ENCODE results near the gene TPSD1. TPM values are rescaled to one million over a fixed set of nuclear protein-coding genes. Genes with fewer than 3 reads are reported as not detected.

TPSD1 gene
- total RNA-seq, 1 experiment from 2014 or later = not detected

- Histone ChIP-seq H2AFZ (ENCODE audit: low read length) (no peak overlapping the region), H3K9ac (ENCODE audit: extremely low read depth, insufficient read length, low read length) (no peak overlapping the region), H3K27me3 (ENCODE audit: insufficient read depth, low read length) (no peaks in the 10 kb centered on the region), H3T11ph (ENCODE audit: low read length) (no peak overlapping the region), H2BK120ac (ENCODE audit: low read depth, low read length, poor library complexity, severe bottlenecking) (no peak overlapping the region), H3K4me2 (ENCODE audit: insufficient read depth, insufficient read length, low read length) (no peak overlapping the region), H2BK20ac (ENCODE audit: low read depth, low read length, poor library complexity, severe bottlenecking) (no peak overlapping the region), H3K23me2 (ENCODE audit: insufficient read length, low read depth, low read length, poor library complexity, severe bottlenecking) (peaks cover 13% of the 10 kb centered on the region), H3K4ac (ENCODE audit: low read depth, low read length) (no peak overlapping the region), H3K56ac (ENCODE audit: insufficient read length, low read depth, low read length) (no peak overlapping the region), H3K14ac (ENCODE audit: insufficient read depth, low read length) (no peak overlapping the region), H3K27ac (ENCODE audit: insufficient read length, low read depth, low read length) (no peak overlapping the region), H2BK15ac (ENCODE audit: low read depth, low read length) (no peak overlapping the region), H2AK5ac (ENCODE audit: insufficient read length, low read length) (no peak overlapping the region), H2BK12ac (ENCODE audit: insufficient read length, low read depth, low read length) (no peak overlapping the region), H4K8ac (replicated peaks; ENCODE audit: insufficient read length, low read depth, low read length) (no peak overlapping the region), H4K91ac (ENCODE audit: insufficient read length, low read depth, low read length) (no peak overlapping the region), H3K23ac (ENCODE audit: insufficient read length, low read depth, low read length) (no peak overlapping the region), H3K79me1 (ENCODE audit: insufficient read depth, low read depth, low read length, poor library complexity, severe bottlenecking) (peaks cover 4% of the 10 kb centered on the region), H2BK5ac (ENCODE audit: insufficient read length, low read length) (no peak overlapping the region), H3K79me2 (ENCODE audit: insufficient read depth, low read length) (peaks cover 15% of the 10 kb centered on the region), H3K9me3 (ENCODE audit: control insufficient read depth, low read depth, low read length) (no peaks in the 10 kb centered on the region), H4K5ac (ENCODE audit: insufficient read length, low read depth, low read length) (no peak overlapping the region), H3K18ac (ENCODE audit: insufficient read length, low read depth, low read length) (no peak overlapping the region), H3K4me1 (ENCODE audit: insufficient read depth, low read length) (no peaks in the 10 kb centered on the region; the same call in 1 of the 2 replicates), H4K20me1 (ENCODE audit: control insufficient read depth, insufficient read depth, insufficient read length) (peaks cover 3% of the 10 kb centered on the region)
- Mint-ChIP-seq H3K36me3 (ENCODE audit: insufficient read depth in 1 of 3, low read depth in 3 of 3) (peaks cover 6 to 12% (median 11%) of the 10 kb centered on the region in 3 experiments), H3K4me1 (peaks cover 19 to 37% of the 10 kb centered on the region in 2 experiments), H3K27me3 (ENCODE audit: low read depth) (peaks cover 7% of the 10 kb centered on the region; the same call in 1 of the 2 replicates), H3K27ac (peak overlapping the region in 2 of 3 experiments; percentile 78 to 83; a peak in 2 of 7 replicates), H3K4me3 (peak overlapping the region in 1 of 2 experiments; percentile 68; a peak in 1 of 5 replicates), H3K9me3 (peaks cover 4 to 6% of the 10 kb centered on the region in 2 experiments)
- TF ChIP-seq, protein P1, sequence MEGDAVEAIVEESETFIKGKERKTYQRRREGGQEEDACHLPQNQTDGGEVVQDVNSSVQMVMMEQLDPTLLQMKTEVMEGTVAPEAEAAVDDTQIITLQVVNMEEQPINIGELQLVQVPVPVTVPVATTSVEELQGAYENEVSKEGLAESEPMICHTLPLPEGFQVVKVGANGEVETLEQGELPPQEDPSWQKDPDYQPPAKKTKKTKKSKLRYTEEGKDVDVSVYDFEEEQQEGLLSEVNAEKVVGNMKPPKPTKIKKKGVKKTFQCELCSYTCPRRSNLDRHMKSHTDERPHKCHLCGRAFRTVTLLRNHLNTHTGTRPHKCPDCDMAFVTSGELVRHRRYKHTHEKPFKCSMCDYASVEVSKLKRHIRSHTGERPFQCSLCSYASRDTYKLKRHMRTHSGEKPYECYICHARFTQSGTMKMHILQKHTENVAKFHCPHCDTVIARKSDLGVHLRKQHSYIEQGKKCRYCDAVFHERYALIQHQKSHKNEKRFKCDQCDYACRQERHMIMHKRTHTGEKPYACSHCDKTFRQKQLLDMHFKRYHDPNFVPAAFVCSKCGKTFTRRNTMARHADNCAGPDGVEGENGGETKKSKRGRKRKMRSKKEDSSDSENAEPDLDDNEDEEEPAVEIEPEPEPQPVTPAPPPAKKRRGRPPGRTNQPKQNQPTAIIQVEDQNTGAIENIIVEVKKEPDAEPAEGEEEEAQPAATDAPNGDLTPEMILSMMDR (conservative IDR thresholded peaks at IDR 0.05) = no peak
- DNase-seq = no peak
- WGBS (ENCODE audit: extremely low coverage, insufficient read length, low lambda C conversion rate) = no CpG with 5 or more reads among the region's 4 CpGs
Observed at GRCh38 chr16:1306334-1306733, 50.5 kb downstream of the TPSD1 start.
